HS-5 (cell line): ENCODE measurements around the gene DTL.

ENCODE experiments used
- DNase-seq: peaks from one replicate; pipeline ENCODE4 v3.0.0-alpha.2; 2012; ENCODE audit warnings: low read depth

The DTL gene

GRCh38 chr1:212091438-212092121, 56.0 kb downstream of the DTL start:
- DNase-seq: no peak

GRCh38 chr1:212097360-212097759, 61.8 kb downstream of the DTL start:
- DNase-seq: no peak

GRCh38 chr1:212098310-212098709, 62.8 kb downstream of the DTL start:
- no peak for DNase-seq

GRCh38 chr1:212098771-212099170, 63.2 kb downstream of the DTL start:
- no peak for DNase-seq

GRCh38 chr1:212101251-212101650, 65.7 kb downstream of the DTL start:
- DNase-seq: no peak

- DNase-seq: no peak
These were observed 66.2 kb downstream of the DTL start for GRCh38 chr1:212101735-212102134.

GRCh38 chr1:212104586-212105325, 69.2 kb downstream of the DTL start:
- DNase-seq: no peak

- no peak for DNase-seq
These were observed 70.8 kb downstream of the DTL start for GRCh38 chr1:212106286-212106792.

GRCh38 chr1:212107481-212107880, 71.9 kb downstream of the DTL start:
- no peak for DNase-seq

GRCh38 chr1:212108187-212108586, 72.6 kb downstream of the DTL start:
- no peak for DNase-seq

GRCh38 chr1:212108981-212109380, 73.4 kb downstream of the DTL start:
- no peak for DNase-seq

GRCh38 chr1:212109728-212110127, 74.2 kb downstream of the DTL start:
- no peak for DNase-seq

GRCh38 chr1:212110617-212111016, 75.1 kb downstream of the DTL start:
- DNase-seq: no peak

- no peak for DNase-seq
These were observed 76.0 kb downstream of the DTL start for GRCh38 chr1:212111536-212111935.

- DNase-seq: no peak
These were observed 78.2 kb downstream of the DTL start for GRCh38 chr1:212113706-212114105.

GRCh38 chr1:212118167-212118871, 82.8 kb downstream of the DTL start:
- no peak for DNase-seq

GRCh38 chr1:212118872-212119260, 83.3 kb downstream of the DTL start:
- no peak for DNase-seq

GRCh38 chr1:212119397-212119837, 83.9 kb downstream of the DTL start:
- no peak for DNase-seq

GRCh38 chr1:212119863-212120262, 84.3 kb downstream of the DTL start:
- DNase-seq: no peak

GRCh38 chr1:212121779-212122178, 86.2 kb downstream of the DTL start:
- DNase-seq: no peak

GRCh38 chr1:212124690-212125582, 89.4 kb downstream of the DTL start:
- DNase-seq: no peak

GRCh38 chr1:212125654-212126053, 90.1 kb downstream of the DTL start:
- DNase-seq: no peak
